Psoas muscle (tissue), 8 donors: ENCODE data around the gene GABPA. TPM values are rescaled to one million over a fixed set of nuclear protein-coding genes. Genes with fewer than 3 reads are reported as not detected.
A peak's percentile ranks its signal among the peaks of the same experiment; 100 is the strongest.

Experiments
- ATAC-seq, 4 donors: fragments of 200-7000 bp; cut with Tn5 transposase; one replicate each; pipeline ENCODE4 v1.9.1; 2020; ENCODE audit warnings: moderate library complexity in 3 of 4, mild to moderate bottlenecking in 2 of 4
- DNase-seq, 2 donors: peaks; one replicate each; pipeline ENCODE4 v3.0.0-alpha.2; 2020
- H3K27ac ChIP-seq: fragments of 200-600 bp; one replicate; pipeline ENCODE4 v1.8.0; 2022
- H3K27me3 ChIP-seq, 3 donors: fragments of 200-600 bp in 1 of 3; one replicate each; pipeline versions ENCODE4 v1.6.1 to v1.8.0; 2013 to 2022; ENCODE audit warnings: low read length in 2 of 3, mild to moderate bottlenecking in 2 of 3, moderate library complexity in 1 of 3; ENCODE audit not compliant: insufficient read depth in 3 of 3
- H3K36me3 ChIP-seq, 2 donors: fragments of 200-600 bp in 1 of 2; one replicate each; pipeline versions ENCODE4 v1.6.1 to v1.8.0; 2013 to 2022; ENCODE audit warnings: low read depth in 1 of 2, mild to moderate bottlenecking in 1 of 2, moderate library complexity in 1 of 2; ENCODE audit not compliant: insufficient read depth in 1 of 2
- H3K4me1 ChIP-seq: fragments of 200-600 bp; one replicate; pipeline ENCODE4 v1.8.0; 2022
- H3K4me3 ChIP-seq: fragments of 200-600 bp; one replicate; pipeline ENCODE4 v1.8.0; 2022; ENCODE audit warnings: mild to moderate bottlenecking
- H3K9me3 ChIP-seq: fragments of 200-600 bp; one replicate; pipeline ENCODE4 v1.8.0; 2022
- CTCF ChIP-seq: fragments of 200-600 bp; IDR thresholded peaks from one replicate; pipeline ENCODE4 v1.8.0; 2022; ENCODE audit warnings: antibody characterized with exemption
- WGBS, 3 donors: extraction: QIAGEN DNeasy Blood & Tissue Kit; methylation state at CpG; one replicate each; pipeline versions ENCODE4 v1.1.6 to v1.1.7; 2013; 5-methylcytosine and 5-hydroxymethylcytosine counted together
- intact Hi-C, 2 donors: fragments of 100-400 bp; cut with DNase I; formaldehyde crosslinking; loops; one replicate each; pipeline versions ENCODE4 v1.11.0 to v1.14.2; 2022
- long read RNA-seq, 2 donors: library from polyadenylated mRNA; unstranded; transcript quantifications; one replicate each; pipeline ENCODE4 v2.0.0, GENCODE V29; 2021
- polyA plus RNA-seq, 3 donors: library from polyadenylated mRNA; stranded (reverse); fragments of 200-250 nt; gene quantifications; one replicate each; pipeline ENCODE4 v1.2.3, GENCODE V29; 2013
- total RNA-seq, 4 donors: library from RNA; stranded (reverse); fragmentation: NEBNext Ultra II Directional in 2 of 4; extraction: Animal tissue kit (Norgen Biotek cat#: 25700) in 2 of 4; gene quantifications; one replicate each; pipeline versions ENCODE4 v1.2.1 to v1.2.4, GENCODE V29; 2021 to 2023
- donor health status: healthy with polysubstance abuse.
- donor health status: DM: no; HTN: no; CAD: no; lungs with moderate emphysema.
- donor health status: Bipolar disorder and iron deficiency.
- donor health status: healthy.
- donor health status: DM: yes; HTN: yes; CAD: no.
- donor health status: DM: no; HTN: no; CAD: no.
- donor health status: DM: no; HTN: no; CAD: no.
- donor health status: DM: yes; HTN: yes; CAD: no.

GABPA gene
- total RNA-seq (10 to 100 TPM; 12.1 to 22.3 (median 16.4) TPM), polyA plus RNA-seq (10 to 100 TPM in 1 of 3 donors, 1 to 10 TPM in 2; 5.7 to 16.9 (median 6.1) TPM)
- long read RNA-seq, donor 1, full-length matches to known transcripts: 25 of 28 reads
- long read RNA-seq, donor 1, partial matches to known transcripts: 0 of 28 reads
- long read RNA-seq, donor 1, other reads (novel, unspliced or antisense): 3 of 28 reads
- long read RNA-seq, donor 2, full-length matches to known transcripts: 28 of 35 reads
- long read RNA-seq, donor 2, partial matches to known transcripts: 5 of 35 reads
- long read RNA-seq, donor 2, other reads (novel, unspliced or antisense): 2 of 35 reads

- intact Hi-C loops: loop anchor here in 1 of 2 donors (5.0 kb wide), 1 partner anchor 128 kb away; the partner anchor contains the start of gene MRPL39
- Histone ChIP-seq H3K4me1 (peaks cover 48% of the 10 kb centered on the region), H3K36me3 (no peaks in the 10 kb centered on the region), H3K27me3 (no peaks in the 10 kb centered on the region), H3K4me3 (peak within 1 kb of the TSS; percentile 93), H3K27ac (peak within 1 kb of the TSS; percentile 97), H3K9me3 (no peaks in the 10 kb centered on the region)
- DNase-seq (peak; percentile 97 to 99), ATAC-seq (peak; percentile 89 to 94 (median 94))
- no peak for TF ChIP-seq CTCF
- 0% methylated on average over 50 to 64 of the region's 64 CpGs for WGBS, 3 donors
These were observed at the start of gene GABPA, which contains the start of gene ATP5PF for GRCh38 chr21:25734904-25735645. Gene GABPA, plus strand, starts transcription at chr21:25734972. Its CDS starts 6,627 bp downstream, at chr21:25741599. Gene ATP5PF, minus strand, starts transcription at chr21:25734904. Its CDS starts 5,110 bp downstream, at chr21:25729794.

GRCh38 chr21:25687787-25688186, 47.0 kb upstream of the GABPA start:
- intact Hi-C loops: no loop called here
- no peak overlapping the region for H3K27ac ChIP-seq

GRCh38 chr21:25688275-25689155, 46.3 kb upstream of the GABPA start:
- TF ChIP-seq CTCF: no peak
- WGBS, 3 donors: 69 to 77% (median 70%) methylated on average over 9 of the region's 9 CpGs
- Histone ChIP-seq H3K9me3 (no peaks in the 10 kb centered on the region), H3K4me3 (no peak overlapping the region), H3K27me3 (no peaks in the 10 kb centered on the region), H3K36me3 (no peaks in the 10 kb centered on the region), H3K27ac (no peak overlapping the region), H3K4me1 (no peaks in the 10 kb centered on the region)
- ATAC-seq (no peak), DNase-seq (no peak)
- intact Hi-C loops: no loop called here

More at GRCh38 chr21:25687787-25688186, 47.0 kb upstream of the GABPA start:
- TF ChIP-seq CTCF: no peak
- Histone ChIP-seq H3K4me3 (no peak overlapping the region), H3K27me3 (no peaks in the 10 kb centered on the region), H3K4me1 (no peaks in the 10 kb centered on the region), H3K36me3 (no peaks in the 10 kb centered on the region), H3K9me3 (no peaks in the 10 kb centered on the region)
- WGBS, 3 donors: 81 to 86% (median 83%) methylated on average over 4 of the region's 4 CpGs
- DNase-seq: no peak
- ATAC-seq: no peak

- no peaks in the 10 kb centered on the region for H3K4me1 ChIP-seq
These were observed 45.5 kb upstream of the GABPA start for GRCh38 chr21:25689226-25689625.

More at GRCh38 chr21:25689226-25689625, 45.5 kb upstream of the GABPA start:
- no peaks in the 10 kb centered on the region for H3K36me3 ChIP-seq
- no peak overlapping the region for H3K4me3 ChIP-seq
- ATAC-seq (no peak), DNase-seq (no peak)
- H3K27ac ChIP-seq: no peak overlapping the region
- intact Hi-C loops: no loop called here
- no peak for TF ChIP-seq CTCF
- H3K9me3 ChIP-seq: no peaks in the 10 kb centered on the region
- WGBS, 3 donors: 71 to 75% (median 74%) methylated on average over 1 of the region's 1 CpG
- H3K27me3 ChIP-seq: no peaks in the 10 kb centered on the region
